Prostate gland (tissue), 2 donors: Measurements from ENCODE around the gene TXNRD2.

Source experiments
- POLR2A ChIP-seq: fragments of 450-650 bp; IDR thresholded peaks from one replicate; pipeline ENCODE4 v1.6.1; 2016; ENCODE audit warnings: antibody characterized with exemption, mild to moderate bottlenecking
- TF ChIP-seq, protein P1 (sequence below), 4 experiments: fragments of 200-600 bp in 2 of 4; fragments of 450-650 bp in 2 of 4; sonication (generic) in 2 of 4; IDR thresholded peaks; 1 replicate in 3 of 4; 2 replicates in 1 of 4; pipeline ENCODE4 v1.5.1; 2016 to 2019; ENCODE audit warnings: antibody characterized with exemption in 4 of 4, mild to moderate bottlenecking in 2 of 4, moderate library complexity in 2 of 4

DNA sequence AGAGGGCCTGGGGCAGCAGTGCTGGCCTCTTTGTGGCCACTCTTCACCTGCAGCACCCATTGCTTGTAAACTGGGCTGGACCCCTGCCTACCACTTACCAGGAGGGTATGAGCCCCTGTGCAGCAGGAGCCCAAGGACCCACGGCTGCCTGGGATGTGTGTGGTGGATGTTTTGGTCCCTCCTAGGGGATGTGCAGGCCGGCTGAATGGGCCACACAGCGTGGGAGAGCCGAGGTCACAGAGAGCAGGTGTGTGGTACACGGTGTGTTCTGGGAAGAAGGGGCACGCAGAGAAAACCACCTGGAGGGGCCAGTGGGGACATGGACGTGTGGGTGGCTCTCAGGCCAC, 67.7 kb downstream of the TXNRD2 start:
- TF ChIP-seq POLR2A = no peak
- TF ChIP-seq, protein P1, sequence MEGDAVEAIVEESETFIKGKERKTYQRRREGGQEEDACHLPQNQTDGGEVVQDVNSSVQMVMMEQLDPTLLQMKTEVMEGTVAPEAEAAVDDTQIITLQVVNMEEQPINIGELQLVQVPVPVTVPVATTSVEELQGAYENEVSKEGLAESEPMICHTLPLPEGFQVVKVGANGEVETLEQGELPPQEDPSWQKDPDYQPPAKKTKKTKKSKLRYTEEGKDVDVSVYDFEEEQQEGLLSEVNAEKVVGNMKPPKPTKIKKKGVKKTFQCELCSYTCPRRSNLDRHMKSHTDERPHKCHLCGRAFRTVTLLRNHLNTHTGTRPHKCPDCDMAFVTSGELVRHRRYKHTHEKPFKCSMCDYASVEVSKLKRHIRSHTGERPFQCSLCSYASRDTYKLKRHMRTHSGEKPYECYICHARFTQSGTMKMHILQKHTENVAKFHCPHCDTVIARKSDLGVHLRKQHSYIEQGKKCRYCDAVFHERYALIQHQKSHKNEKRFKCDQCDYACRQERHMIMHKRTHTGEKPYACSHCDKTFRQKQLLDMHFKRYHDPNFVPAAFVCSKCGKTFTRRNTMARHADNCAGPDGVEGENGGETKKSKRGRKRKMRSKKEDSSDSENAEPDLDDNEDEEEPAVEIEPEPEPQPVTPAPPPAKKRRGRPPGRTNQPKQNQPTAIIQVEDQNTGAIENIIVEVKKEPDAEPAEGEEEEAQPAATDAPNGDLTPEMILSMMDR (IDR thresholded peaks at IDR 0.05) = no peak
